ENCODE data around the gene MAP2K5. TPM values are rescaled to one million over a fixed set of nuclear protein-coding genes. Genes with fewer than 3 reads are reported as not detected.

MAP2K5 gene
- polyA plus RNA-seq, 1 donor from 2014 or later = 12.1 TPM

DNA sequence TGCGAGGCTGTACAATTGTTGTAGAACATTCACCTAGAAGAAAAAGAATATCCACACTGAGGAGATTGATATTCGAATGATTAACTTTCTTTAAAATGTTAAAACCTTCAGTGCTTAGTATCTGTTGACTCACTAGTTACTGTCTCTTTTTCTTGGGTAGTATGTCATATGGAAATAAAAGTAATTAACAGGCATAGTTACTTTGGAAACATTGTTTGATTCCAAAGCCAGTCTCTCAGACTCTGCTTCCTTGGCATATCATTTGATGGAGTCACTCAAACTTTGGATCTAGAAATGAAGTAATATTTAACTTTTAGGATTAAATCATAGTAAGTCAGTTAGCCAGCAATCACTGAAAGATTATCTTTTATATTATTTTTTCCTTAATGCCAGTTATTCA is 63.4 kb downstream of the MAP2K5 start:
- TF ChIP-seq MXI1 (conservative IDR thresholded peaks at IDR 0.05; ENCODE audit: poor library complexity, severe bottlenecking) = no peak
- TF ChIP-seq POLR2AphosphoS5 (IDR thresholded peaks at IDR 0.05) = no peak
- TF ChIP-seq TAF1 (IDR thresholded peaks at IDR 0.05; ENCODE audit: low read depth) = no peak
- TF ChIP-seq RAD21 (conservative IDR thresholded peaks at IDR 0.05) = no peak
- TF ChIP-seq EP300 (conservative IDR thresholded peaks at IDR 0.05; ENCODE audit: poor library complexity, severe bottlenecking) = no peak
- TF ChIP-seq SMC3 (conservative IDR thresholded peaks at IDR 0.05; ENCODE audit: poor library complexity) = no peak
- TF ChIP-seq CTCF (IDR thresholded peaks at IDR 0.05; ENCODE audit: poor library complexity, severe bottlenecking) = no peak
- TF ChIP-seq EZH2 (IDR thresholded peaks at IDR 0.05; ENCODE audit: borderline replicate concordance, insufficient read depth, low read length, poor library complexity, severe bottlenecking) = no peak
- TF ChIP-seq REST (IDR thresholded peaks at IDR 0.05; ENCODE audit: borderline replicate concordance) = no peak
- Histone ChIP-seq H3K27me3 (ENCODE audit: insufficient read depth, low read depth, low read length) (no peaks in the 10 kb centered on the region), H3K9me3 (ENCODE audit: low read length) (no peaks in the 10 kb centered on the region), H3K27ac (ENCODE audit: low read length) (no peak overlapping the region), H3K4me3 (ENCODE audit: low read length) (no peak overlapping the region), H2AFZ (ENCODE audit: low read depth, low read length) (no peak overlapping the region), H3K79me2 (replicated peaks; ENCODE audit: insufficient read depth, low read length) (no peaks in the 10 kb centered on the region), H3K9me2 (ENCODE audit: insufficient read depth, low read length) (no peaks in the 10 kb centered on the region), H3K36me3 (ENCODE audit: insufficient read depth, low read length) (no peaks in the 10 kb centered on the region), H4K20me1 (ENCODE audit: insufficient read depth) (no peaks in the 10 kb centered on the region), H3F3A (ENCODE audit: insufficient read depth, low read length, poor library complexity, severe bottlenecking) (no peaks in the 10 kb centered on the region), H3K4me2 (ENCODE audit: low read length) (no peak overlapping the region), H3K9ac (ENCODE audit: low read length) (no peak overlapping the region)

DNA sequence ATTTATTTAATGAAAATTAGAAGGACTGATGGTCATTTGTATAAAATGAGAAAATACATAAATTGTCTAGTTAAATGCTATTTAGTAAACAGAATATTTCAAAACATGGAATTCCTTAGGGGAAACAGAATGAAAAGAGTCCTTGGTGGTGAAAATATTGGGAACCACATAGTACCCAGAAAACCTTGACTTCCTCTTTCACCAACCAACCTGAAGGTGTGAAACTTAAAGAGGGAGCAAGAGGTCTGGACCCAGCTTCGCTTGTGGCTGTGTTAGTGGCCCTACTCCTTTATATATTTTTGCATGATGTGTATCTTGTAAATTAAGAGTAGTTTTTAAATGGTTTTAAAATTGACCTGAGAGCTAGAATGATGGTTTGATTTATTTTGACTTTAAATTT is 64.2 kb downstream of the MAP2K5 start:
- Histone ChIP-seq H2AFZ (ENCODE audit: low read depth, low read length) (no peak overlapping the region), H3K27me3 (ENCODE audit: insufficient read depth, low read depth, low read length) (no peaks in the 10 kb centered on the region), H3K9ac (ENCODE audit: low read length) (no peak overlapping the region), H3F3A (ENCODE audit: insufficient read depth, low read length, poor library complexity, severe bottlenecking) (no peaks in the 10 kb centered on the region), H3K36me3 (ENCODE audit: insufficient read depth, low read length) (no peaks in the 10 kb centered on the region), H3K79me2 (replicated peaks; ENCODE audit: insufficient read depth, low read length) (no peaks in the 10 kb centered on the region), H3K4me3 (ENCODE audit: low read length) (no peak overlapping the region), H3K9me2 (ENCODE audit: insufficient read depth, low read length) (no peaks in the 10 kb centered on the region), H3K27ac (ENCODE audit: low read length) (no peak overlapping the region), H3K9me3 (ENCODE audit: low read length) (no peaks in the 10 kb centered on the region), H4K20me1 (ENCODE audit: insufficient read depth) (no peaks in the 10 kb centered on the region), H3K4me2 (ENCODE audit: low read length) (no peak overlapping the region)
- TF ChIP-seq CTCF (IDR thresholded peaks at IDR 0.05; ENCODE audit: poor library complexity, severe bottlenecking) (no peak), EZH2 (IDR thresholded peaks at IDR 0.05; ENCODE audit: borderline replicate concordance, insufficient read depth, low read length, poor library complexity, severe bottlenecking) (no peak), TAF1 (IDR thresholded peaks at IDR 0.05; ENCODE audit: low read depth) (no peak), REST (IDR thresholded peaks at IDR 0.05; ENCODE audit: borderline replicate concordance) (no peak), SMC3 (conservative IDR thresholded peaks at IDR 0.05; ENCODE audit: poor library complexity) (no peak), RAD21 (conservative IDR thresholded peaks at IDR 0.05) (no peak), EP300 (conservative IDR thresholded peaks at IDR 0.05; ENCODE audit: poor library complexity, severe bottlenecking) (no peak), MXI1 (conservative IDR thresholded peaks at IDR 0.05; ENCODE audit: poor library complexity, severe bottlenecking) (no peak)
